ENCODE data around the gene KIF19.

The KIF19 gene

DNA sequence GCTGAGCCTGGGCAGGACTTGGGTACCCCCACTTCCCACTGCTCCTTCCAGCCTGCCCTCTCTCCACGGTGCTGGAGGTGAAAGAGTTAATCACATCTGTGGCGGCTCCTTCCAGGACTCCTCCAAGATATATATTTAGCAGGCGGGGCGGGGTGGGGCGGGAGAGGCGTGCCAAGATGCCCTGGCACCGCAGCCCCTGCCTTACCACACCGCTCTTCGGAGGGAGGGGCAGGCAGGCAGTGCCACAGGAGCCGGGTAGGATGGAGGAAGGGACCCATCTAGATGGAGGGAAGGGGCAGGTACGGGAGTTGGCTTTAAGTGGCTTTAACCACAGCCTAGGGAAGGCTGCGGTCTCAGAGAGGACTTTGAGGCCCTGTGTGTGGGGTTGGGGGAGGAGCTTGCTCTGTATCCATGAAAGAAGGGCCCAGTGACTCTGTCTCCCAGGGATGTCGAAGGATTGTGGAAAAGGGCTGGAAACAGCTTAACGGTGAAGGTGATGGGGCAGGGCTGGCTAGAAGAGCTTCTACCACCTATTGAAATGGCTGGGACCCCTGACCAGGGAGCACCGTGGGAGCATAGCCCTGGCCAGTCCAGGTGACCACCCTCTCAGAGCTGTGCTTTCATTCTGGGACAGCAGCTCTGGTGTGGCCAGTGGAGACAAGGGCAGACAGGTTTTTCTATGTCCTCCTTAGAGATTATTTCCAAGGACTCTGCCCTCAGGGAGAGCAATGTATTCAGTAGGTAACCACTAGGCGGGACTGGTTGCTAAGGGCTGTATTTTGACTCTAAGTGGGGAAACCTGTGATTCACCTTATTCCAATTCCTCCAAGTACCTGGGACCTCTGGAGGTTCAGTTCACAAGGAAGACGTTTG is 54.3 kb downstream of the KIF19 start:
- Histone ChIP-seq H3K4me3 (0 out of 2 replicates have a peak overlapping the region, but pooled peaks have one; percentile 10), H4K20me1 (no peaks in the 10 kb centered on the region), H3K9ac (no peak overlapping the region), H3K4me2 (peak overlapping the region; percentile 87), H3K36me3 (no peaks in the 10 kb centered on the region), H3K27me3 (no peaks in the 10 kb centered on the region), H3K27ac (no peak overlapping the region), H3K9me3 (no peaks in the 10 kb centered on the region), H3K4me1 (peaks cover 57% of the 10 kb centered on the region)
- TF ChIP-seq Cebpa-rat (IDR thresholded peaks at IDR 0.05): no peak

DNA sequence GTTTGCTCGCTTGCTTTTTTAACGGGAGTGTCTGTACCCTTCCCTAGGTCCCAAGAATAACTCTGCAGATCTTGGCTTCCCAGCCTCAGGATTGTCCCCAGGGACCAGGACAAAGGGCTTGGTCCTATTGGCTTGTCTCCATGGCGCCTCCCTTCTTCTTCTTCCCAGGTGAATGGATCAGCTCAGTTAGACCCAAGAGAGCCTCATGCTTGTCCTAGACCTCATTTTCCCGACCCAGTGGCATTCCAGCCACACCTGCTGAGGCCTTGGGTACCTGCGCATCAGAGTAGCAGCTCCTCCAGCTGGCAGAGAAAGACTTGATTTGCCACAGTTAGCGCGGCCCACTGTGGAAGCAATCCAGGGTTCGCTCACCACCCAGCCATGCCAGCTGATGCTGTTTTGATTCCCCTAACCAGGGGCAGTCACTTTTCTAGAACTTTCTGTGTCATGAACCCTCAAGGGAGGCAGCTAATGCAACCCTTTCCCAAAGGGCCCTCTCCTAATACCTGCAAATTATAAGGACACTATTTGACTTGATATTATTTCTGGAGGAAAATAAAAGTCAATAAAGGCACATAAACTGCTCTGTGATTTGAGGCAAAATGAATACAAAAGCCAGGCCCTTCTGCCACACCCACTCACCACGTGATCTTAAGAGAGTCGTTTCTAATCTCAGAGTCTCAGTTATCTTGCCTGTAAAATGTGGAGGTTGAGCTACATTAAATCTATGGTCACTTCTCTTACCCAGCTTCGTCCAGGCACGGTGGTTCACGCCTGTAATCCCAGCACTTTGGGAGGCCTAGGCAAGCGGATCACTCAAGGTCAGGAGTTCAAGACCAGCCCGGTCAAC is 55.2 kb downstream of the KIF19 start:
- Histone ChIP-seq H3K4me1 (peaks cover 54% of the 10 kb centered on the region), H3K9ac (no peak overlapping the region), H3K27ac (no peak overlapping the region), H3K9me3 (no peaks in the 10 kb centered on the region), H3K4me2 (peak overlapping the region; percentile 87; the same call in 1 of the 2 replicates), H3K27me3 (no peaks in the 10 kb centered on the region), H3K4me3 (no peak overlapping the region), H4K20me1 (no peaks in the 10 kb centered on the region), H3K36me3 (no peaks in the 10 kb centered on the region)
- no peak for TF ChIP-seq Cebpa-rat (IDR thresholded peaks at IDR 0.05)

DNA sequence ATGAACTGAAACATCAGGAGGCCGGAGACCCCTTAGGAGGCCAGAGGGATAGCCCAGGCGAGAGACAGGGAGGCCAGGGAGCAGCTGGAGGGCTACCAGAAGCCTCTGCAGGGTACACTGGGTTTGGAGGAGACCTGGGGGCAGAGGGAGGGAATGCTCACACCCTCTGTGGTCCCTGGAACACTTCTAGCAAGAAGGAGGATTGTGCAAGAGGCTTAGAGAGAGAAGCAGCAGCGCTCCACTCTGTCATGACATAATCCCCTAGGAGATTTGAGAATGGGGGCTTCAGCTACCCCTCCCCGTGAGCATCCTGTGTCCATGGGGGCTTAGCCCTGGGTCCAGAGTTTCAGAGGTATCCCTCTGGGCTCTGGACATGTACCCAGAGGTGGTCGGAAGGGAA is 57.1 kb downstream of the KIF19 start:
- Histone ChIP-seq H3K9me3 (no peaks in the 10 kb centered on the region), H3K9ac (no peak overlapping the region), H3K36me3 (no peaks in the 10 kb centered on the region), H3K27me3 (no peaks in the 10 kb centered on the region), H3K4me3 (no peak overlapping the region), H4K20me1 (no peaks in the 10 kb centered on the region), H3K4me1 (peaks cover 37% of the 10 kb centered on the region), H3K27ac (no peak overlapping the region), H3K4me2 (no peak overlapping the region)
- no peak for TF ChIP-seq Cebpa-rat (IDR thresholded peaks at IDR 0.05)

DNA sequence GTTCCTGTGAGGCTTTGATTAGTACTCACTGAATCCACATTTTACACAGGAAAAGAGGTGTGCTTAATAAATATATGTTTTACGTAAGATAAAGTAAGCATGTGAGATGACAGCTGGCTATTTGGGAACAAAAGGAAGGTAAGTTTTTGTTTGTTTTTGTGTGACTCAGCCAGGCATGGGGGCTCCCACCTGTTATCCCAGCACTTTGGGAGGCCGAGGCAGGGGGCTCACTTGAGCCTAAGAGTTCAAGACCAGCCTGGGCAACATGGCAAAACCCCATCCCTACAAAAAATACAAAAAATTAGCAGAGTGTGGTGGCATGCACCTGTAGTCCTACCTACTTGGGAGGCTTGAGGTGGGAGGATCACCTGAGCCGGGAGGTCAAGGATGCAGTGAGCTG is 59.2 kb downstream of the KIF19 start:
- H3K9ac ChIP-seq: no peak overlapping the region
- H3K27me3 ChIP-seq: no peaks in the 10 kb centered on the region
- no peaks in the 10 kb centered on the region for H3K36me3 ChIP-seq
- H3K27ac ChIP-seq: no peak overlapping the region
- H3K4me3 ChIP-seq: no peak overlapping the region
- H3K9me3 ChIP-seq: no peaks in the 10 kb centered on the region
- no peaks in the 10 kb centered on the region for H4K20me1 ChIP-seq
- no peak for TF ChIP-seq Cebpa-rat (IDR thresholded peaks at IDR 0.05)
- no peak overlapping the region for H3K4me2 ChIP-seq
- H3K4me1 ChIP-seq: peaks cover 16% of the 10 kb centered on the region

DNA sequence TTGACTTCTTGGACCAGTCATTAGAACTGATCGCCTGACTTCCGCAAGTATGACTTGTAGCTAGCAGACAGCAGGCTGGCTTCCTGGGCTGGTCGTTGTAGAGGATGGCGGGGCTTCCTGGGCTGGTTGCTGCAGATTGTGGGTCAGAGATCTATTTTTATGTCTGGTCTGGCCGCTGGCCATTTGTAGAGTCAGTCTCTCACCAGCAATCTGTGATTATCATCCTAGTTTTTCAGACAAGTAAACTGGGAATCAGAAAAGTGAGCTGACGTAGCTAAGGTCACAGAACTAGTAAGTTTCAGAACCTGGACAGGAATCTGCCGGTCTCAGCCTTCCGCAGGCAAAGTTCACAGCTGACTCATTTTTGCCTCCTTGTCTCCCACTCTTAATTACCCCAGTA is 60.4 kb downstream of the KIF19 start:
- Histone ChIP-seq H3K9ac (no peak overlapping the region), H3K4me3 (no peak overlapping the region), H3K27ac (no peak overlapping the region), H3K27me3 (no peaks in the 10 kb centered on the region), H3K4me1 (peaks cover 15% of the 10 kb centered on the region), H4K20me1 (no peaks in the 10 kb centered on the region), H3K36me3 (no peaks in the 10 kb centered on the region), H3K4me2 (no peak overlapping the region), H3K9me3 (no peaks in the 10 kb centered on the region)
- TF ChIP-seq Cebpa-rat (IDR thresholded peaks at IDR 0.05): no peak

DNA sequence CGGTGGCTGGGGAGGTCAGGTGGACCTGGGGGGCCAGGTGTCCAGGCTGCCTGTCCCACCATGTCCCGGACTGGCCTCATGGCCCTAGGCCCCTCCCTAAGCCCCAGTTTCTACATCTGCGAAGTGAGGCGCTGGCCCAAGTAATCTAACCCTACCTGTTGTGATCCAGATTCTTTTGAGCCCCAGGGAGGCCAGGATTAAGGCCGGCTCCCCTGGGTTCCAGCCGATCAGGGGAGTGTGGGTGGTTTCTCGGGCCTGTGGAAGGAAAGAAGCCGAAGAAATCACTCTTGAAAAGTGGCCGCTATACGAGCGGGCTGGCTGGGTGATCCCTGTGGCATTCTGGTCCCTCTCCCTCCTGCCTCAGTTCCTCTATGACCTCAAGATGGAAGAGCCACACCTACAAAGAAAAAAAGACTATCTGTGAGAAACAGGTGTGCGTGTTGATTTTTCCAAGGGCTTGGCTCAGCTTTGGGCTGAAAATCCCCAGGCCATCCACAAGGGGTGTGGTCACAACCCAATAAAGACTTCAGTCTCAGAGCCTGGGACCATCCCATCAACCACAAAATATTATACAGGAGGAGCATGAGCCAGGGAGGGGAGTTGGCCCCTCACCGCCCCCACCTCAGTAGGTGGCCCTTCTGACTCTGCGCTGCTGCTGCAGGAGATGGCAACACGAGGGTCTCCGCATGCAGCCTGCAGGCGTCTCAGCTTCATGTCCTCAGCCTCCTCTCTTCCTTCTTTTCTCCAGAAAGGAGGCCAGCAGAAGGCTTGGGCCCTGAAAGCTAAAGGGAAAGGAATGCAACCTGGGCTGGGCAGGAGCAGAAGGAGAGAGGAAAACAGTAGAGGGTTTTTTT is 61.6 kb downstream of the KIF19 start:
- no peaks in the 10 kb centered on the region for H4K20me1 ChIP-seq
- no peak for TF ChIP-seq Cebpa-rat (IDR thresholded peaks at IDR 0.05)
- no peak overlapping the region for H3K4me3 ChIP-seq
- H3K36me3 ChIP-seq: no peaks in the 10 kb centered on the region
- peaks cover 7% of the 10 kb centered on the region for H3K9me3 ChIP-seq
- H3K9ac ChIP-seq: no peak overlapping the region
- H3K27me3 ChIP-seq: no peaks in the 10 kb centered on the region
- no peak overlapping the region for H3K4me2 ChIP-seq
- peaks cover 27% of the 10 kb centered on the region for H3K4me1 ChIP-seq
- no peak overlapping the region for H3K27ac ChIP-seq

DNA sequence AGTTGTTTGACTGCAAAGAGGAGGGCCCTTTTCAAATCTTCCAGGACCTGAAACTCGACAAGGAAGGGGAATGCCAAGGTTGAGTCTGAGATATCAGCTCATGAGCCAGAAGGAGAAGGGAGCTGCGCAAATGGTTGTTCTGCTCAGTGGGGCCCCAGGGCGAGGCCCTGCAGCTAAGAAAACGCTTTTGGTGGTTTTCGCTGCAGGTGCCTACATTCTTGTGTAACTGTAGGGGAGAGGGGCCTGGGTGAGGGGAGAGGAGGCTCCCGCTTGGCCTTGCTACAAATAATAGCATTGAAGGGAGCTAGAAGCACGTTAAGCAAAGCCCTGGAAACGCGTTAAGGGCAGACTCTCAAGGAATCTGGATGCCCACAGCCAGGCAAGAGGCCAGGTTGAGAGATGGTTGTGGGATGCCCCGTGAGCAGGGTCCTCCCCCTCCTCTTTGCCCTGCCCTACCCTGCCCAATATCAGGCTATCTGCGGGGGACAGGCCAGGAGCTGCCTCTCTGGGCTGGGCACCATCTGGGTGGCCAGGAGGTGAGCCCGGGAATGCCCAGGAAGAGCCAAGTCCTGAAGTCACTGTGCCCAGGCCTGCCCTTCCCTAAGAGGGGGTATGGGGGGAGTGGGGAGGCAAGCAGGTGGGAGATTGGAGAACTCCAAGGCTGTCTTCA is 63.2 kb downstream of the KIF19 start:
- peaks cover 42% of the 10 kb centered on the region for H3K4me1 ChIP-seq
- H3K36me3 ChIP-seq: no peaks in the 10 kb centered on the region
- no peaks in the 10 kb centered on the region for H3K27me3 ChIP-seq
- no peak overlapping the region for H3K27ac ChIP-seq
- H3K9ac ChIP-seq: no peak overlapping the region
- no peaks in the 10 kb centered on the region for H4K20me1 ChIP-seq
- H3K9me3 ChIP-seq: peaks cover 7% of the 10 kb centered on the region
- no peak overlapping the region for H3K4me2 ChIP-seq
- no peak for TF ChIP-seq Cebpa-rat (IDR thresholded peaks at IDR 0.05)
- no peak overlapping the region for H3K4me3 ChIP-seq

DNA sequence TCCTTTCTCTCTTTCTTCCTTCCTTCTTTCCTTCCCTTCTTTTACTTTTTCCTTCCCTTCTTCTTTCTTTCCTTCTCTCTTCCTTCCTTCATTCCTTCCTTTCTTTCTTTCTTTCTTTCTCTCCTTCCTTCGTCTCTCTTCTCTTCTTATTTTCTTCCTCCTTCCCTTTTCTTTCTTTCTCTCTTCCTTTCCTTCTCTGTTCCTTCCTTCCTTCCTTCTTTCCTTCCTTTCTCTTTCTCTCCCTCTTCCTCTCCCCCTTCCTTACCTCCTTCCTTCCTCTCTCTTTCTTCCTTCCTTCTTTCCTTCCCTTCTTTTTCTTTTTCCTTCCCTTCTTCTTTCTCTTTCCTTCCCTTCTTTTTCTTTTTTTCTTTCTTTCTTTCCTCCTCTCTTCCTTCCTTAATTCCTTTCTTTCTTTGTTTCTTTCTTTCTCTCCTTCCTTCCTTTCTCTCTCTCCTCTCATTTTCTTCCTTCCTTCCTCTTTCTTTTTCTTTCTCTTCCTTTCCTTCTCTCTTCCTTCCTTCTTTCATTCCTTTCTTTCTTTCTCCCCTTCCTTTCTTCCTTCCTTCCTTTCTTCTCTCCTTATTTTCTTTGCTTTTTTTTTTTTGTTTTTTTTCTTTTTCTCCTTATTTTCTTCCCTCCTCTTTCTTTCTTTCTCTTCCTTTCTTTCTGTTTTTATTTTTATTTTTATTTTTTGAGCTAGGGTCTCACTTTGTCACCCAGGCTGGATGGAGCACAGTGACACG is 64.1 kb downstream of the KIF19 start:
- TF ChIP-seq Cebpa-rat (IDR thresholded peaks at IDR 0.05): no peak
- Histone ChIP-seq H3K4me2 (no peak overlapping the region), H3K9ac (no peak overlapping the region), H3K27ac (no peak overlapping the region), H3K9me3 (peaks cover 7% of the 10 kb centered on the region), H3K36me3 (no peaks in the 10 kb centered on the region), H4K20me1 (no peaks in the 10 kb centered on the region), H3K4me1 (peaks cover 46% of the 10 kb centered on the region), H3K27me3 (no peaks in the 10 kb centered on the region), H3K4me3 (no peak overlapping the region)
